Activated naive CD4-positive, alpha-beta T cell treated with anti-CD3 and anti-CD28 coated beads, Interleukin-2, amount 10 ng/mL, durations not matched to agents 7 days and 5 days (primary cell): ENCODE results near the gene KCP.
A peak's percentile ranks its signal among the peaks of the same experiment; 100 is the strongest.

Source experiments
- CTCF ChIA-PET: fragments of 350-600 bp; sonication (Branson Sonifier 250); formaldehyde crosslinking; loops from one replicate; lab custom pipeline; 2021; ENCODE audit warnings: antibody characterized with exemption; lab: Charles Lee
- DNase-seq: peaks from one replicate; pipeline ENCODE4 v3.0.0-alpha.2; 2020
- H3K27ac Mint-ChIP-seq: one replicate; pipeline ENCODE4 v1.8.0; 2021; ENCODE audit warnings: mild to moderate bottlenecking, moderate library complexity, mixed read lengths
- H3K27me3 Mint-ChIP-seq: one replicate; pipeline ENCODE4 v1.8.0; 2021; ENCODE audit warnings: mild to moderate bottlenecking, mixed read lengths
- H3K36me3 Mint-ChIP-seq: one replicate; pipeline ENCODE4 v1.8.0; 2021; ENCODE audit warnings: mixed read lengths
- H3K4me1 Mint-ChIP-seq: one replicate; pipeline ENCODE4 v1.8.0; 2021; ENCODE audit warnings: mixed read lengths
- H3K4me3 Mint-ChIP-seq: one replicate; pipeline ENCODE4 v1.8.0; 2021; ENCODE audit warnings: mild to moderate bottlenecking, moderate library complexity, mixed read lengths
- H3K9me3 Mint-ChIP-seq: one replicate; pipeline ENCODE4 v1.8.0; 2021; ENCODE audit warnings: mixed read lengths

The KCP gene

GRCh38 chr7:128912281-128912680 lies 1.8 kb upstream of the KCP start:
- no peaks in the 10 kb centered on the region for H3K9me3 Mint-ChIP-seq

GRCh38 chr7:128911423-128912031 lies 1.0 kb upstream of the KCP start:
- H3K27ac Mint-ChIP-seq = no peak overlapping the region

More at GRCh38 chr7:128912281-128912680, 1.8 kb upstream of the KCP start:
- Mint-ChIP-seq H3K4me1 (peaks cover 4% of the 10 kb centered on the region), H3K4me3 (no peak overlapping the region), H3K27me3 (peaks cover 90% of the 10 kb centered on the region), H3K36me3 (no peaks in the 10 kb centered on the region), H3K27ac (no peak overlapping the region)
- CTCF ChIA-PET = interaction anchor here (0.9 kb wide), 1 partner anchor 152 kb away, joined by 4 read pairs; no protein-coding TSS in a partner anchor
- peak; percentile 18 for DNase-seq

GRCh38 chr7:128909625-128910568 lies 612 bp downstream of the KCP start:
- H3K27me3 Mint-ChIP-seq = peaks cover 87% of the 10 kb centered on the region

More at GRCh38 chr7:128911423-128912031, 1.0 kb upstream of the KCP start:
- peaks cover 4% of the 10 kb centered on the region for H3K4me1 Mint-ChIP-seq
- H3K36me3 Mint-ChIP-seq = no peaks in the 10 kb centered on the region
- DNase-seq = peak; percentile 13
- H3K4me3 Mint-ChIP-seq = no peak overlapping the region
- CTCF ChIA-PET = interaction anchor here (0.9 to 1.5 kb wide), 2 partner anchors 28 to 152 kb away, joined by 4 to 7 read pairs; no protein-coding TSS in a partner anchor
- H3K27me3 Mint-ChIP-seq = peaks cover 90% of the 10 kb centered on the region
- H3K9me3 Mint-ChIP-seq = no peaks in the 10 kb centered on the region

GRCh38 chr7:128908750-128909624 lies 1.5 kb downstream of the KCP start:
- Mint-ChIP-seq H3K9me3 (no peaks in the 10 kb centered on the region), H3K4me1 (no peaks in the 10 kb centered on the region)
- CTCF ChIA-PET = interaction anchor here (0.5 to 0.6 kb wide), 2 partner anchors 35 to 238 kb away, joined by 3 read pairs; no protein-coding TSS in a partner anchor

More at GRCh38 chr7:128909625-128910568, 612 bp downstream of the KCP start:
- no peaks in the 10 kb centered on the region for H3K9me3 Mint-ChIP-seq
- no peak overlapping the region for H3K4me3 Mint-ChIP-seq
- DNase-seq = peak; percentile 17
- CTCF ChIA-PET = interaction anchor here (0.5 to 1.0 kb wide), 2 partner anchors 34 to 182 kb away, joined by 3 read pairs; no protein-coding TSS in a partner anchor
- H3K4me1 Mint-ChIP-seq = no peaks in the 10 kb centered on the region
- H3K36me3 Mint-ChIP-seq = no peaks in the 10 kb centered on the region
- no peak overlapping the region for H3K27ac Mint-ChIP-seq

GRCh38 chr7:128906766-128907559 lies 3.5 kb downstream of the KCP start:
- no peak overlapping the region for H3K4me3 Mint-ChIP-seq
- H3K27me3 Mint-ChIP-seq = peaks cover 75% of the 10 kb centered on the region
- no peaks in the 10 kb centered on the region for H3K9me3 Mint-ChIP-seq
- no peaks in the 10 kb centered on the region for H3K36me3 Mint-ChIP-seq
- no peak overlapping the region for H3K27ac Mint-ChIP-seq
- CTCF ChIA-PET = interaction anchor here (0.6 to 1.1 kb wide), 2 partner anchors 44 to 184 kb away, joined by 3 to 7 read pairs; no protein-coding TSS in a partner anchor
- DNase-seq = peak; percentile 19
- no peaks in the 10 kb centered on the region for H3K4me1 Mint-ChIP-seq

More at GRCh38 chr7:128908750-128909624, 1.5 kb downstream of the KCP start:
- Mint-ChIP-seq H3K27ac (no peak overlapping the region), H3K36me3 (no peaks in the 10 kb centered on the region), H3K4me3 (no peak overlapping the region), H3K27me3 (peaks cover 82% of the 10 kb centered on the region)
- DNase-seq = peak; percentile 10

- peaks cover 71% of the 10 kb centered on the region for H3K27me3 Mint-ChIP-seq
- no peaks in the 10 kb centered on the region for H3K36me3 Mint-ChIP-seq
- H3K4me1 Mint-ChIP-seq = no peaks in the 10 kb centered on the region
- peak; percentile 5 for DNase-seq
- no peak overlapping the region for H3K27ac Mint-ChIP-seq
- no peaks in the 10 kb centered on the region for H3K9me3 Mint-ChIP-seq
- H3K4me3 Mint-ChIP-seq = no peak overlapping the region
- CTCF ChIA-PET = interaction anchor here (1.1 kb wide), 1 partner anchor 184 kb away, joined by 7 read pairs; no protein-coding TSS in a partner anchor
Measured at GRCh38 chr7:128906001-128906765, 4.3 kb downstream of the KCP start.

GRCh38 chr7:128904381-128905197 lies 5.9 kb downstream of the KCP start:
- Mint-ChIP-seq H3K9me3 (no peaks in the 10 kb centered on the region), H3K4me3 (no peak overlapping the region), H3K4me1 (no peaks in the 10 kb centered on the region), H3K36me3 (no peaks in the 10 kb centered on the region), H3K27ac (no peak overlapping the region), H3K27me3 (peaks cover 55% of the 10 kb centered on the region)
- DNase-seq = peak; percentile 30
- CTCF ChIA-PET = interaction anchor here (0.7 to 3.5 kb wide), 4 partner anchors 42 to 259 kb away, joined by 3 to 25 read pairs (median 4); partner anchors contain the start of gene ATP6V1F

- H3K4me1 Mint-ChIP-seq = no peaks in the 10 kb centered on the region
- CTCF ChIA-PET = interaction anchor here (0.7 to 3.5 kb wide), 5 partner anchors 41 to 307 kb away, joined by 3 to 25 read pairs (median 4); partner anchors contain the start of gene ATP6V1F
- no peaks in the 10 kb centered on the region for H3K9me3 Mint-ChIP-seq
- no peak overlapping the region for H3K27ac Mint-ChIP-seq
- H3K4me3 Mint-ChIP-seq = no peak overlapping the region
- H3K27me3 Mint-ChIP-seq = peaks cover 47% of the 10 kb centered on the region
- peak; percentile 19 for DNase-seq
- H3K36me3 Mint-ChIP-seq = no peaks in the 10 kb centered on the region
Measured at GRCh38 chr7:128903621-128904361, 6.7 kb downstream of the KCP start.

- peaks cover 2% of the 10 kb centered on the region for H3K9me3 Mint-ChIP-seq
- peaks cover 3% of the 10 kb centered on the region for H3K36me3 Mint-ChIP-seq
- H3K27me3 Mint-ChIP-seq = peaks cover 43% of the 10 kb centered on the region
- H3K27ac Mint-ChIP-seq = no peak overlapping the region
- H3K4me1 Mint-ChIP-seq = no peaks in the 10 kb centered on the region
- CTCF ChIA-PET = interaction anchor here (1.1 to 3.5 kb wide), 4 partner anchors 40 to 308 kb away, joined by 3 to 25 read pairs (median 3); partner anchors contain the start of gene ATP6V1F
- peak; percentile 11 for DNase-seq
- H3K4me3 Mint-ChIP-seq = no peak overlapping the region
Measured at GRCh38 chr7:128902761-128903585, 7.5 kb downstream of the KCP start.

- H3K27ac Mint-ChIP-seq = no peak overlapping the region
- no peak overlapping the region for H3K4me3 Mint-ChIP-seq
Measured at GRCh38 chr7:128900237-128900636, 10.3 kb downstream of the KCP start.

More at GRCh38 chr7:128900237-128900636, 10.3 kb downstream of the KCP start:
- Mint-ChIP-seq H3K27me3 (peaks cover 27% of the 10 kb centered on the region), H3K36me3 (peaks cover 3% of the 10 kb centered on the region), H3K4me1 (no peaks in the 10 kb centered on the region), H3K9me3 (peaks cover 2% of the 10 kb centered on the region)
- no peak for DNase-seq
- CTCF ChIA-PET = interaction anchor here (1.3 to 1.5 kb wide), 2 partner anchors 191 to 310 kb away, joined by 5 read pairs; no protein-coding TSS in a partner anchor
